KMS-11 (cell line): ENCODE data around the gene GABPB2.

Source experiments
- H2AFZ ChIP-seq: fragments of 200-600 bp; sonication (generic); 2 replicates; pipeline ENCODE4 v1.6.1; 2016; ENCODE audit warnings: antibody characterized with exemption, mixed run types, low read depth
- H3K27ac ChIP-seq: fragments of 200-600 bp; sonication (generic); 2 replicates; pipeline ENCODE4 v1.6.1; 2016; ENCODE audit warnings: mild to moderate bottlenecking, mixed run types
- H3K27me3 ChIP-seq: fragments of 200-600 bp; sonication (generic); 2 replicates; pipeline ENCODE4 v1.6.1; 2017; ENCODE audit warnings: mild to moderate bottlenecking, low read depth, mixed run types, moderate library complexity; ENCODE audit not compliant: insufficient read depth
- H3K36me3 ChIP-seq: fragments of 200-600 bp; sonication (generic); 2 replicates; pipeline ENCODE4 v1.6.1; 2017; ENCODE audit warnings: mild to moderate bottlenecking, mixed run types; ENCODE audit not compliant: insufficient read depth
- H3K4me1 ChIP-seq: fragments of 200-600 bp; sonication (generic); 2 replicates; pipeline ENCODE4 v1.6.1; 2016; ENCODE audit warnings: mild to moderate bottlenecking, low read depth, mixed run types; ENCODE audit not compliant: poor library complexity, severe bottlenecking
- H3K4me2 ChIP-seq: fragments of 200-600 bp; sonication (generic); 2 replicates; pipeline ENCODE4 v1.7.0; 2016; ENCODE audit warnings: mild to moderate bottlenecking, mixed run types
- H3K4me3 ChIP-seq: fragments of 200-600 bp; sonication (generic); IDR thresholded peaks from 2 replicates; pipeline ENCODE4 v1.6.1; 2017; ENCODE audit warnings: low read depth, low read length, mixed read lengths; ENCODE audit not compliant: insufficient read depth
- H3K79me2 ChIP-seq: fragments of 200-600 bp; sonication (generic); 2 replicates; pipeline ENCODE4 v1.6.1; 2016; ENCODE audit warnings: low read depth, mixed run types; ENCODE audit not compliant: insufficient read depth
- H3K9ac ChIP-seq: fragments of 200-600 bp; sonication (generic); 2 replicates; pipeline ENCODE4 v1.6.1; 2016; ENCODE audit warnings: mild to moderate bottlenecking, mixed run types
- H4K20me1 ChIP-seq: fragments of 200-600 bp; sonication (generic); 2 replicates; pipeline ENCODE4 v1.6.1; 2016; ENCODE audit warnings: mild to moderate bottlenecking, mixed run types; ENCODE audit not compliant: insufficient read depth
- TF ChIP-seq, protein P1 (sequence below): fragments of 200-600 bp; sonication (generic); conservative IDR thresholded peaks from 2 replicates; pipeline ENCODE4 v1.6.1; 2017; ENCODE audit warnings: low read depth, mild to moderate bottlenecking, antibody characterized with exemption, low read length, moderate library complexity, mixed read lengths

The GABPB2 gene

DNA sequence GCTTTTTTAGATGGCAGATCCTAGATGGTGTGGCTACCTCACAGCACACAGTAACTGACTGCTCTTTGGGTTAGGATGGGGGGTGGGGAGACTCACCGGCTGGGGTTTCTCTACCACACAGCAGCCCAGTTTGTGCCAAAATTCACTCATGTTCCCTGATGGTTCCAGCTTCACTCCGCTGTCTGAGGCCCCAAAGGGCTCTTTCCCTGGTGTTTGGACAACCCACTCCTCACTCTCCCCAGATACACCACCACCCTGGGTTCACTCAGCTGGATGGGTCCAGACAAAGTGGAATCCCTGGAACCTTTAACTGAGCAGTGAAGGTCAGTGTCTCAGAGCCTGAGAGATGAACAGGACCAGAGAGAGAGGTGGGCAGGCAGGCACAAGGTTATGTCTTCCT is 15.0 kb upstream of the GABPB2 start:
- Histone ChIP-seq H4K20me1 (peaks cover 5% of the 10 kb centered on the region; the same call in 1 of the 2 replicates), H2AFZ (no peak overlapping the region), H3K36me3 (peaks cover 28% of the 10 kb centered on the region; the same call in 1 of the 2 replicates), H3K4me1 (peaks cover 44% of the 10 kb centered on the region), H3K9ac (no peak overlapping the region), H3K4me2 (peak overlapping the region; percentile 75; the same call in 1 of the 2 replicates), H3K4me3 (no peak overlapping the region), H3K27me3 (no peaks in the 10 kb centered on the region), H3K27ac (no peak overlapping the region), H3K79me2 (peaks cover 48% of the 10 kb centered on the region)
- TF ChIP-seq, protein P1, sequence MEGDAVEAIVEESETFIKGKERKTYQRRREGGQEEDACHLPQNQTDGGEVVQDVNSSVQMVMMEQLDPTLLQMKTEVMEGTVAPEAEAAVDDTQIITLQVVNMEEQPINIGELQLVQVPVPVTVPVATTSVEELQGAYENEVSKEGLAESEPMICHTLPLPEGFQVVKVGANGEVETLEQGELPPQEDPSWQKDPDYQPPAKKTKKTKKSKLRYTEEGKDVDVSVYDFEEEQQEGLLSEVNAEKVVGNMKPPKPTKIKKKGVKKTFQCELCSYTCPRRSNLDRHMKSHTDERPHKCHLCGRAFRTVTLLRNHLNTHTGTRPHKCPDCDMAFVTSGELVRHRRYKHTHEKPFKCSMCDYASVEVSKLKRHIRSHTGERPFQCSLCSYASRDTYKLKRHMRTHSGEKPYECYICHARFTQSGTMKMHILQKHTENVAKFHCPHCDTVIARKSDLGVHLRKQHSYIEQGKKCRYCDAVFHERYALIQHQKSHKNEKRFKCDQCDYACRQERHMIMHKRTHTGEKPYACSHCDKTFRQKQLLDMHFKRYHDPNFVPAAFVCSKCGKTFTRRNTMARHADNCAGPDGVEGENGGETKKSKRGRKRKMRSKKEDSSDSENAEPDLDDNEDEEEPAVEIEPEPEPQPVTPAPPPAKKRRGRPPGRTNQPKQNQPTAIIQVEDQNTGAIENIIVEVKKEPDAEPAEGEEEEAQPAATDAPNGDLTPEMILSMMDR: 0 out of 2 replicates have a peak, but pooled peaks have one; percentile 5

DNA sequence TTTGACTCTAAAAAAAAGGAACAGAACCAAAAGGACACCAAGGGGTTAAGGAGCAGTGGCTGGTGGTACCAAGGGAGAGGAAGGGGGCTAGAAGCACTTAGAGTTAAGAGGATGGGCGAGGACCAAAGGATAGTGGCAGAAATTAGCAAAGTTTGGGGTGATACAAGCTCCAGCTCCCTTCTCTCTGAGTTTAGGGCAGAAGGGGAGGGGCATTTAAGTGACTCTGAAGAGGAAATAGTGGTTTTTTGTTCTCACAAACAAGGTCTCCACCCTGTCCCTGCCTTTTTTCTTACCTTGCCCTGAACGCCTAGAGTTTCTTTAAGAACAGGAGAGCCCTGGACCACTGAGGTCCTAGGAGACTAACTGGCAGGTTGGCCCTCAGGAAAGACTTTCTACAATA is 14.4 kb upstream of the GABPB2 start:
- Histone ChIP-seq H3K79me2 (peaks cover 48% of the 10 kb centered on the region), H3K4me1 (peaks cover 38% of the 10 kb centered on the region), H3K36me3 (peaks cover 28% of the 10 kb centered on the region; the same call in 1 of the 2 replicates), H3K4me2 (peak overlapping the region; percentile 75), H2AFZ (no peak overlapping the region), H4K20me1 (peaks cover 5% of the 10 kb centered on the region; the same call in 1 of the 2 replicates), H3K4me3 (peak overlapping the region; percentile 37), H3K9ac (no peak overlapping the region; the same call in 1 of the 2 replicates), H3K27ac (peak overlapping the region; percentile 6; the same call in 1 of the 2 replicates), H3K27me3 (no peaks in the 10 kb centered on the region)
- TF ChIP-seq, protein P1: no peak

DNA sequence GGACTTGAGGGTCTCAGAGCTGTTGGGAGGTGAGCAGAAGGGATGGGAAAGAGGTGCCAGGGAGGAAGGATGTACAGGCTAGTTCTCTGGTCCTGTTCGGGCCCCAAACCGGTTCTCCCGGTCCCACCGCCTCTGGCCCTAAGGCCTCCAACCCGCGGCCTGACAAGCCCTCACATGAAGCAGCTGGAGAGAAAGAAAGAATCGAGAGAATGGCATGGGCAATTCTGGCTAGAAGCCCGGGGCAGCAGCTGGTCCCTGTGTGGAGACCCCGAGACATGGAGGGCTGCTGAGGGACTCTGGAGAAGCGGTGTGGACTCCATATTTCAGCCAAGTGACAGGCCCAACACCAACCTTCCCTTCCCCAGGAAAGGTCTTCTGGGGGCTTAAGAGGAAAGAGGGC is 11.9 kb upstream of the GABPB2 start:
- Histone ChIP-seq H3K9ac (peak overlapping the region; percentile 67), H3K4me1 (peaks cover 38% of the 10 kb centered on the region), H3K27ac (peak overlapping the region; percentile 32; the same call in 1 of the 2 replicates), H3K27me3 (no peaks in the 10 kb centered on the region), H3K4me2 (peak overlapping the region; percentile 75), H2AFZ (peak overlapping the region; percentile 90; the same call in 1 of the 2 replicates), H3K36me3 (peaks cover 17% of the 10 kb centered on the region; the same call in 1 of the 2 replicates), H3K79me2 (peaks cover 48% of the 10 kb centered on the region), H4K20me1 (peaks cover 5% of the 10 kb centered on the region; the same call in 1 of the 2 replicates), H3K4me3 (peak overlapping the region; percentile 98)
- TF ChIP-seq, protein P1: no peak

DNA sequence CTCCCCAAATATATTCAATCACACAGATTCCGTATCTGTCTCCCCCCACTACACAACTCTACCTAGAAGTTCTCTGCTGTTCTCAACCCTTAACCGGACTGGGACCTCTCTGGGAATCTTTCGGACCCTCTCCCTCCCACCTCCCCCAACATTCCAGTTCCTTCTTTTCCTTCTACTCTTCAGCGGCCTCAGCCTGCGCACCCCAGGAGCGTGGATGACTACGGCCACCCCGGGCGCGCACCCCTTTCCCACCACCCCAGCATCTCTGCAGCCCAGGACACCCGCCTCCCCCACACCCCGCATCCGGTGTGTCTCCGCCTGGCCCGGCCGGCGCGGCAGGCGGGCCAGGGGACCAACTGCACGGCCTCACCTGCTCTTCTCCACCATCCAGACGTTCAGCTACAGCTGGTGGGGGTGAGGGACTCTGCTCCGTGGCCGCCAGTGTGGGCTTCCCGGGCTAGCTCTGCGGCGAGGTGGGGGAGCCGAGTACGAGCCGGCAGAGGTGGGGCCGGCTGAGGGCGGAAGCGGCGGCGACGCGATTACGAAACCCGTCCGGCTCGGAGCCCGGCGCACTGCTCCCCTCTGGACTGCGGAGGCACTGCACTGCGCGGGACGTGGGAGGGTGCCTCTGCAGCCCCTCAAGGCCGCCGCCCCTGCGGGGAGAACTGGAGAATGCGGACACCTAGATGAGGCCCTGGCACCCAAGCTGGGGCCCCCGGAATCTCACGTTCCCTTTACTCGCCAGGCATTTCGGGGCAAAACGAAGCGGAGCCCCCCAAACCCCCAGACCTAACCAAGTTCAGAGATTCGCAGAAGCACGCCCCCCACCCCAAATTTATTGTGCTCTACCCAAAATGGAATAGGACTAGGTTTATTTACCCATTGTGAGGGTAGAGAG is 11.2 kb upstream of the GABPB2 start, which contains the start of gene CDC42SE1:
Gene CDC42SE1 (minus strand): TSS at position 514 of the 898 bp plus-strand sequence. CDS start 3,892 bp downstream, outside the sequence.
- Histone ChIP-seq H3K27ac (peak within 1 kb of the TSS; percentile 32), H2AFZ (peak within 1 kb of the TSS; percentile 90), H3K36me3 (peaks cover 12% of the 10 kb centered on the region; the same call in 1 of the 2 replicates), H3K4me1 (peaks cover 38% of the 10 kb centered on the region), H3K79me2 (peaks cover 48% of the 10 kb centered on the region), H4K20me1 (peaks cover 5% of the 10 kb centered on the region; the same call in 1 of the 2 replicates), H3K27me3 (no peaks in the 10 kb centered on the region), H3K9ac (peak within 1 kb of the TSS; percentile 67), H3K4me2 (peak within 1 kb of the TSS; percentile 93), H3K4me3 (peak within 1 kb of the TSS; percentile 98)
- TF ChIP-seq, protein P1: peak; percentile 91
